Stimulated activated CD8-positive, alpha-beta memory T cell treated with anti-CD3 and anti-CD28 coated beads, Interleukin-12 subunit alpha, Interleukin-12 subunit beta, amount 100 ng/mL, for 1 hour (primary cell): ENCODE data around the gene BTF3L4.
"Not testable (repeated sequence)": the region's sequence is repeated elsewhere in the genome, so short reads cannot be mapped to it uniquely, and the experiment has no call there.

Experiments
- DNase-seq: peaks from one replicate; pipeline ENCODE4 v3.0.0-alpha.2; 2020; ENCODE audit warnings: low read depth

Gene BTF3L4

DNA sequence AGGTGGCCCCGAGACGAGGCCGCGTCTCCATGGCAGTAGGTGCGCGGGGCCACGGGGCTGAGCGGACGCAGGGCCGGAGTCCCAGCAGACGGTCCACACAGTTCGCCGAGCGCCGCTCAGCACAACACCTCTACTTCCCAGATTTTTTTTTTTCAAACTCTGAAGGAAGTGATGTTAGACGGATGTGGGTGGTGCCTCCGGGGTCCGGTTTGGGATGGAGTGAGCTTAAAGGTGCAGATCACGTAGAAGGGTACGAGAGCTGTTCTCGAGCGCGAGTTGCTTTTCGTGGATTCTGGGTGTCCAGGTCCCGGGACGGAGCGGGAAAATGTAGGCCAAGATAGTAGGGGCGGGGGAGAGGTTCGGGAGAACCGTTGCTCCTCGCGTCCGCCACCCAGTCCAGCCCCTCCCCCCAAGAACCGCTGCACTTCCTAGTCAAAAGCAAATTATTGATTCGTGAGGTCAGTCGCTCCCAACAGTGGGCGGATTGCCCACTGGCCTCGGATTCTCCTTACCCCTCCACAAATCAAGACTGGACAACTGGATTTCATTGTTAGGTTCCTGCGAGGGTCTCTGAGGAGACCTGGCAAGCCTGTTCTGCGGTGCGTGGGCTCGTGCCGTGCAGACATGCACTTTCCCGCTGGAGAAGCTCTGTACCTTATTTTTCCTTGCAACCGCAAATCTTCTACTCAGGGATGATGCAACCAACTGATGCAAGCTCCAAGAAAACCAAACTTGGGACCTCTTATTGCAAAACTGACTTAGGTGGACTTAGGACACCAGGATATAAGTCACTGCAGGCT, 829 bp upstream of the BTF3L4 start, which contains the start of gene TXNDC12:
TSS of gene TXNDC12 (minus strand) at position 126 of the 800 bp plus-strand sequence. CDS start at position 31, 95 bp downstream.
- DNase-seq, result peak; percentile 40

DNA sequence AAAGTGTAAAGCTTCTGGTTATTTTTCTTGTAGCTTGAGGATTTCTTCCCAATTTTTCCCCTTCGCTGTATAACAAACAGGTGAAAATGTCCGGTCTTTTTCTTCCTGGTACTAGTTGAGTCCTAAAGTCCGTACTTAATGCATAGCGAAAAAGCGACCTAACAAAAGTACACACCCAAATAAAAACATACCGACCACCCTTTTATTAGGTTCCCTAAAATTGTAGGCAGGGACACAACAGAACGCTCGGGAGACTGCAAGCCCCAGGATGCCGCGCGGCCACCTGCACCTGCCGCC, 281 bp upstream of the BTF3L4 start:
- DNase-seq, result no peak

DNA sequence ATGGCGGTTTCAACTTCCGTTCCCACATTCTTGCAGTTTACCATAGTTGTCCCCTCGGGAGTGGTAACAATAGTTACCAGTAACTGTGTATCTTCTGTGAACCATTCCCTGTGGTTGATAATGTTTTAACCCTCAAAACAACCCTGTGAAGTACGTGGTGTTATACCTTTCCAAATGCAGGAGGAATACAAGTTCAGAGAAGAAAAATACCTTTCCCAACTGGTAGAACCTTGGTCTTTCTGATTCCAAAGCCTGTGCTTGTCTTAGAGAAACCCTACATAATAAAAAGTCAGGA, 789 bp downstream of the BTF3L4 start:
- DNase-seq, result no peak

DNA sequence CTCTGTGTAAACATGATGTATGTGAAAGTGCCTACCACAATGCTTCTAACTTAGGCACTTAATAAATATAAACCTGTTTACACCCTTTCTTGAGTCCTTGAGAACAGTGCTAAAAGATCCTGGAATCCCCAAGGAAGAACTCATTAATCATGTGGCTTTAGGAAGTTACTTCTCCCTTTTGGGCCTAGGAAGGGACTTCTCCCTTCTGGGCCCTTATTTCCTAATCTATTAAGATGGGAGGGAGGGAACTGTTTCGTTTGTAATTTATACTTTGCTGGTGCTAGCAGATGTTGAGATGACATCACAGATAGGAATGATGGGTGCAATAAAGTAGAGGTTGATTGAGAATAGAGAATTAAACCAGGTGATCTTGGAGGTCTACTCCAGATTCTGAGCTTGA, 1.2 kb downstream of the BTF3L4 start:
- no peak for DNase-seq

DNA sequence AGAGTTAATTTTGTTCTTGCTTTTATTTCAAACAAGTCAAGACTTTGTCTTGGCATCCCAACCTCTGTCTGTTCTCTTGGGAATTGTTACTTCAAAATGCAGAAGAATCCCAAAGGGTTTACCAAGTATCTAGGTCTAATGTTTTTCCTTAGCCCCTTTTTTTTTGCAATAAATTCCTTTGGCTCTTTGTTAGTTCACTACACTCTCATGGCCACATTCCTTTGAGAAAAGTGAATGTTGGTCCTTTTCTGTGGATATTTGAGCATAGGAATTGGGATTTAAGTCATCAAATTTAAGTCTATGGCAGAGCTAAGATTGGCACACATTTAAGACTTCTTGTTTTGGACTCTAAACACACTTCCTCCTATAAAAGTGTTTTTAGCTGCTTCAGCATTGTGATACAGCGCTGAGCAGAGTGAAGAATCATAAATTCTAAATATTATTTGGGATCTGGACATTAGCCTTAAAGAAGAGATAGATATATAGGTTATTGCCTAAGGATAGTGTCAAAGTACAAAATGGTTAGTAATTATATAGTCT, 1.9 kb downstream of the BTF3L4 start:
- no peak for DNase-seq

DNA sequence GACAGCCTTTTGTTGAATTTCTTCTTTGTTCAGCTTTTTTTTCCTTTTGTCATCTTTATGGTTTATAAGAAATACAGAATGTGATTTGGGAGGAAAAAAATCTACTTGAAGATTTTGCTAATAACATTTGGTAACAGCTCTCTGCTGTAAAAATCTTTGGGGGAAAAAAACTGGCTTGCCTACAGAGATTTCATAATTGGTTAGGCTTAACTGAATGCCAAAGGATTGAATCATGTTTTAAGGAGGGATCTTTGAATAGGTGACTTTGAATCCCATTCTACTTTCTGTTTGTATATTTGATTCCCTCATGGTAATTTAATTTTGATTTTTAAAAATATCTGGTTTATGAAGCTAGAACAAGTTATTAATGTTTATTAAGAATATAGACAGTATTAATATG, 3.2 kb downstream of the BTF3L4 start:
- no peak for DNase-seq

DNA sequence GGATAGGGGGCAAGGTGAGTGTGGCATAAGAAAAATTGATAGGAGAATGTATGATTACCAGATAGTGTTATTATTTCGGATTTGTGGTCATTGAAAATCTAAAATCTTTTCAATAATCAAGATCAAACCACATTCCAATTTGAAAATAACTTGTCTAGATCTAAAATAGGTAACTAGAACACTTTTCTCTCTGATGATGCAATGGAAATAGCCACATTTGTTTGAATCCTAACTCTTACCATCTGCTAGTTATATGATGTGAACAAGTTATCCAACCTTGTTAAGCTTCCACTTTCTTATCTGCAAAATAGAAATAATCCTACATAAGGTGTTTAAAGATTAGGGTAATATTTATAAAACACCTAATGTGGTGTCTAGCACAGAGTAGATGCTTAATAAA, 3.8 kb downstream of the BTF3L4 start:
- DNase-seq, result no peak

DNA sequence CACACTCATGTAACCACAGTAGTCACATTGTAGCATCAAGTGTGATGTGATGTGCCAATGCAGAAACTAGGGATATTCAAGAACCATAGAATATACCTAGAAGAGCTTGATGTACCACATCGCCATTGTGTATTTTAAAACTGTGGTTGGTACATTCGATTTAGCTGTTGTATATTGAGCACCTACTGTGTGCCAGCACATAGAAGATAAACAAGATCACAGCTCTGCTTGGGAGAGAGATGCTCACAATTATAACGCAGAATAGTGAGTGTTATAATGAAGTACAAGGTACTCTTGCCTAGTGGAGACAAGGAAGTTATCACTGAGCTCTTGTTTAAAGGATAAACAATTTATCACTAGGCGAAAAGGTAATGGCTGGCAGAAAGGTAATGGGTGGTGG, 4.7 kb downstream of the BTF3L4 start:
- no peak for DNase-seq

DNA sequence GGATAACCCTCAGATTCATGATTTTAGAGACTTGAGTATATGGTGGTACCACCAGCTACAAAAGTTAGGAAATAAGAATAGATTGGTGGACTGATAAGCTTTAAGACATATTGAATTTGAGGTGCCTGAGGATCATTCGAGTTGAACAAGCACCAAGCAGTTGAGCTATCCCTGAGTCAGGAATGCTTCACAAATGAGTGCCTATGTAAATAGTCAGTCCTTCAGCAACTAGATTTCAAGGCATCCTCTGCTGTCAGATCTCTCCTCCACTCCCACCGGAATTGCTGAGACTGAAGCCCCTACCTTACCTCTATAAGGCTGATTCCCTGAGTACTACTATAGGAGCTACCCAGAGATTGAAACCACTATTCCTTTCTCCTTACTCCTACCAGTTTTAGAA, 7.1 kb downstream of the BTF3L4 start:
- no peak for DNase-seq

DNA sequence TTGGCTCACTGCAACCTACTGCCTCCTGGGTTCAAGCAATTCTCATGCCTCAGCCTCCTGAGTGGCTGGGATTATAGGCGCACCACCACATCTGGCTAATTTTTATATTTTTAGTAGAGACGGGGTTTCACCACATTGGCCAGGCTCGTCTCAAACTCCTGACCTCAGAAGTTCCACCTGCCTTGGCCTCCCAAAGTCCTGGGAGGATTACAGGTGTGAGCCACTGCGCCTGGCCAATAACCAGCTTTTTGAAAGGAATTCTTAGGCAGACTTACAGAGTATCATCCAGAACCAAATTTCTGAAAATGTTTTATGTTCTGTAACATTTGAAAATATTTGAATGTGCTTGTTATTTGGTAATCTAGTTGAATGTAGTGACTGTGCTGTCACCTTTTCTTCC, 14.6 kb downstream of the BTF3L4 start:
- DNase-seq, result no peak

DNA sequence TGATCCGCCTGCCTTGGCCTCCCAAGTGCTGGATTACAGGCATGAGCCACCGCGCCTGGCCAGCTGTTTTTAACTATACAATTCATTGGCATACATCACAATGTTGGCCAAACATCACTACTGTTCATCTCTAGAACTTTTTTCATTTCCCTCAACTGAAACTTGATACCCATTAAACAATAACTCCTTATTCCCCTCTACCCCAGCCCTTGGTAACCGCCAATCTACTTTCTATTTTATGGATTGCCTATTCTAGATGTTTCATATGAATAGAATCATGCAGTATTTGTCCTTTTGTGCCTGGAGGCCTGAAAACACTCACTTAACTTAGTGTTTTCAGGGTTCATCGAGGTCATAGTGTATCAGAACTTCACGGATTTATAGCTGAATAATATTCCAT, 16.2 kb downstream of the BTF3L4 start:
- no peak for DNase-seq

DNA sequence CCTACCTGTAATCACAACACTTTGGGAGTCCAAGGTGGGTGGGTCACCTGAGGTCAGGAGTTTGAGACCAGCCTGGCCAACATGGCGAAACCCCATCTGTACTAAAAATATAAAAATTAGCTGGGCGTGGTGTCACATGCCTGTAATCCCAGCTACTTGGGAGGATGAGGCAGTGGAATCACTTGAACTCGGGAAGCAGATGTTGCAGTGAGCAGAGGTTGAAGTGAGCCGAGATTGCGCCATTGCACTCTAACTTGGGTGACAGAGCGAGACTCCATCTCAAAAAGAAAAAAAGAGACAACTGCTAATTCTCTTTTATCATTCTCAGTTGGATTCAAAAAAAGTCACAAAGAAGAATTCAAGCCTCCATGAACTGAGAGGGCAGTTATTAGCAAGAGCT, 21.2 kb downstream of the BTF3L4 start:
- not testable (repeated sequence) for DNase-seq

DNA sequence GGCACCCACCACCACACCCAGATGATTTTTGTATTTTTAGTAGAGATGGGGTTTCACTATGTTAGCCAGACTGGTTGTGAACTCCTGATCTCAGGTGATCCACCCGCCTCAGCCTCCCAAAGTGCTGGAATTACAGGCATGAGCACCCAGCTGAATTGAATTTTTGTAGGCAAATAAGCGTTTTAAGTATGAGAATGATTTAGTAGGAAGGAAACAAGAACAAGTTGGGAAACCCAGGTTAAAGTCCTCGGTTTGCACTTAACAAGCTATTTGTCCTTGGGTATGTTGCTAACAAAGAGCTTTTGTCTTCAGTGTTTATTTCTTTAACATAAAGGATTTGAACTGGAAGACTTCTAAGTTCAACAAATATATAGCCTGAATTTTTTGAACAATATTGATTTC, 23.9 kb downstream of the BTF3L4 start:
- no peak for DNase-seq

DNA sequence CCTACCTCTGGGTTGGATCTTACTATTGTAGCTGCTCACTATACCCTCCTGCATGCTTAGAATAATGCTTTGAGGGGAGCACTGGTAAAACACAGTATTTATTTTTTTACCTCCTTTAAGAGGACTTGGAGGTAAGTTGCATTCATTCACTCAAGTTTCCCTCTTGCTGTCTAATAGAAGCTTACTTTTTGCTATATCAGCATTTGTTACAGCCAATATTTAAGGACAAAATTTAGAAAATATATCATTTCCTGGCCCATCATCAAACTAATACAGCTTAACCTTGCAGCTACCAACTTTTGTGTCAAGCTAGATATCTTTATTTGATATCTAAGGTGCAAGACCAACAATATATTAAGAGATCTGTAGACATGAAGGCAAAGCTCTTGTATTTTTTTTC, 31.8 kb downstream of the BTF3L4 start:
- DNase-seq, result not testable (repeated sequence)

DNA sequence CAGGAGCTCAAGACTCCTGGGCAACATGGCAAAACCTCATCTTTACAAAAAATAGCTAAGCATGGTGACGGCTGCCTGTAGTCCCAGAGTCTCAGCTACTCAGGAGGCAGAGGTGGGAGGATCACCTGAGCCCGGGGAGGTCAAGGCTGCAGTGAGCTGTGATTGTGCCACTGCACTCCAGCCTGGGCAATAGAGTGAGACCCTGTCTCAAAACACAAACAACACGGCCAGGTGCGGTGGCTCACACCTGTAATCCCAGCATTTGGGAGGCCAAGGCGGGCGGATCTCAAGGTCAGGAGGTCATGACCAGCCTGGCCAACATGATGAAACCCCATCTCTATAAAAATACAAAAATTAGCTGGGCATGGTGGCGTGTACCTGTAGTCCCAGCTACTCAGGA, 38.2 kb downstream of the BTF3L4 start:
- not testable (repeated sequence) for DNase-seq

DNA sequence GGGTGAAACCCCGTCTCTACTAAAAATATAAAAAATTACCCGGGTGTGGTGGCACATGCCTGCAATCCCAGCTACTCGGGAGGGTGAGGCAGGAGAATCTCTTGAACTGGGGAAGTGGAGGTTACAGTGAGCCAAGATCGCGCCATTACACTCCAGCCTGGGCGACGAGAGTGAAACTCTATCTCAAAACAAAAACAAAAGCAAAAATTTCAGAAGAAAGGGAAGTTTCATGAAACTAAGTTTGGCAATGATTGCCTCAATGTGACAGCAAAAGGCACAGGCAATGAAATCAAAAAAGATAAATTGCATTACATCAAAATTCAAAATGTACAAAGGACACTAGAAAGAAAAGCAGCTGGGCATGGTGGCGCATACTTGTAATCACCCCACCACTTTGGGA, 40.1 kb downstream of the BTF3L4 start:
- no peak for DNase-seq

DNA sequence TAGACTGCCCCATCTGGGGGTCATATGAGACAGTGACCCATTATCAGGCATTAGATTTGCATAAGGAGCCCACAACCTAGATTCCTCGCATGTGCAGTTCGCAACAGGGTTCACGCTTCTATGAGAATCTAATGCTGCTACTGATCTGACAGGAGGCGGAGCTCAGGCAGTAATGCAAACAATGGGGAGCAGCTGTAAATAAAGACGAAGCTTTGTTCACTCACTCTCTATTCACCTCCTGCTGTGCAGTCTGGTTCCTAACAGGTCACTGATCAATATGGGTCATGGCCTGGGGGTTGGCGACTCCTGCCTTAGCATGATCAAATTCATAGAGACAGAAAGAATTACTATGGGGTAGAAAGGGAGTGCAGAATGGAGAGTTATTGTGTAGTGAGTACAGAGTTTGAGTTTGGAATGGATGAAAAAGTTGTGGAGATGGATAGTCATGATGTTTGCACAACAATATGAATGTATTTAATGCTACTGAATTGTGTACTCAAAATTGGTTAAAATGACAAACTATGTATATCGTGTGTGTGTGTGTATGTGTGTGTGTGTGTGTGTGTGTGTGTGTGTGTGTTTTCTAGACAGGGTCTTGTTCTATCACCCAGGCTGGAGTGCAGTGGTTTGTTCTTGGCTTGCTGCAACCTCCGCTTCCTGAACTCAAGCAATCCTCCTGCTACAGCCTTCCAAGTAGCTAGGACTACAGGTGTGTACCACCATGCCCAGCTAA, 42.2 kb downstream of the BTF3L4 start:
- DNase-seq, result no peak

DNA sequence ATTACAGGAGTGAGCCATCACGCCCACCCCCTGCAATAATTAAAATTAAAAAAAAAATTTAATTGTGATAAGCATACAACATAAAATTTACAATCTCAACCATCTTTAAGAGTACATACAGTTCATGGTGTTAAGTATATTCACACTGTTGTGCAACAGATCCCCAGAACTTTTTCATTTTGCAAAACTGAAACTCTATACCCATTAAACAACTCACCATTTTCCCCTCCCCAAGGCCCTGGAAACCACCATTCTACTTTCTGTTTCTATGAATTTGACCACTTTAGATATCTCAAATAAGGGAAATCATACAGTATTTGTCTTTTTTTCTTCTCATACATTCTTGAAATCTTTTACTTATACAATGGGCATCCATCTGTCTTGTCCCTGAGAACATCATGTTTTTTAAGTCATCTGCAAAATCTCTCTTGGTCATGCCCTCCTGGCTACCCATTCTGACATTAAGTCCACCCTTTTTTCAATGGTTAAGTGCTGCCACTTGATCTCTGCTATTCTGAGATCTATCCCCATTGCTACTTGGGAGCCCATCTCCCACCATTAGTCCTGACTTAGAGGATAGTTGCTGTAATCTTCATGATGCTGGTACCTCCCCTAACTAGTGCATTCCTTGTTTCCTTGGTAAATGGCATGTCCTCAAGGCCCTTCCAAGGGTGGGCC, 46.4 kb downstream of the BTF3L4 start:
- DNase-seq, result no peak

DNA sequence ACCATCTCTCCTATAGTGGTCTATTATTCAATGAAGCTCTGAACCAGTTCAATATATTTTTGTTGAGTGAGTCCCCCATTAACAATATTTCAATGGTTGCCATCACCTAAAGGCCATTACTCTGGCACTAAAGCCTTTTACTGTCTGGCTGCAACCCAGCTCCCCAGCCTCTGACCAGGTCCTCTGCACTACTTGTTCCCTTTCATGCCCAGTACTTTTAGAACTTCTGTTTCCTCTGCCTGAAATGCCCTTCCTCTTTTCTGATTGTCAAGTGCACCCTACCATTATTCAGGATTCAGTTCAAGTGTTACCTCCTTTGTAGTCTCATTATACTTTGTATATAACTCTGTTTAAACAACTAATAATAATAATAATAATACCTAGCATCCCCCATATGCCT, 55.4 kb downstream of the BTF3L4 start:
- DNase-seq, result no peak

DNA sequence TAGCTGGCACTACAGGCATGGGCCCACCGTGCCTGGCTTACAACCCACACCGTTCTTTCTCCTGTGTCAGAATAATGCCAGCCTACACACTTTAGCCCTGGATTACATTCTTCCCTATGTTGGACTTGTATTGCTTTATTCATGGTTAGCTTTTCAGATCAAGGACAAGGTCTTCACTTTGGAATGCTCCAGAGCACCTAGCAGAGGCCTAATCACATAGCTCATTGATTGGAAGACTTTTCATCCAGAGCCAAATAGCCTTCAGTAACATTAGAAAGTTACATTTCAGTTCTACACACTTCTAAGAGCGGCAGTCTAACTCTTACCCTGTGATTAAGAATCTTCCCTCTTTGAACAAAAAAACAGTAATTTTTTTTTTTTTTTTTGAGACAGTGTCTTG, 56.4 kb downstream of the BTF3L4 start:
- no peak for DNase-seq

DNA sequence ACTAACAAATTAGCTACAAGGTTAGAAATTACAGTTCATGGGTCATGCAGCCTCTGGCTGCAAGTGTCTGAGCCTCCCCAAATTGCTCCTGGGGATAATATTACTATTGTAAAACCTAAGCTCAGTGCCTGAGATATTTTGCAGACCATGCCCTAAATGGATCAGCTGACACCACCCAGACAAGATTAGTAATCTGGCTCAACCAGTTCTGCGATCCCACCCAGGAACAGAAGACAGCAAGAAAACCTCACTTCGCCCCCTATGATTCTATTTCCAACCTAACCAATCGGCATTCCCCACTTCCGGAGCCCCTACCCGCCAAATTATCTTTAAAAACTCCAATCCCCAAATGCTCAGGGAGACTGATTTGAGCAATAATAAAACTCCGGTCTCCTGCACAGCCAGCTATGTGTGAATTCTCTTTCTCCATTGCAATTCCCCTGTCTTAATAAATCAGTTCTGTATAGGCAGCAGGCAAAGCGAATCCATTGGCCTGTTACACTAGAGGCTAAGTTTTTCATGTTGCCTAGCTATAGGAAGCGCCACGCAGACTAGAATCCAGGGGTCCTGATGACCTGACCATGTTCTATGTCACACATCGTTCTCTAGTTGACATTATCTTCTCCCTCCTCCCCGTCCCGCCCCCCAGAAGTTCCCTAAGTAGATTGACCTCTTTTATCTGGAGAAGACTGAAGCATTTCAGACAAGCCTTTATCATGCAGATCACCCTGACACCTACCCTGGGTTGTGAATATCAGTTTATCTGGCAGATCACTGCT, 63.4 kb downstream of the BTF3L4 start:
- DNase-seq, result no peak

DNA sequence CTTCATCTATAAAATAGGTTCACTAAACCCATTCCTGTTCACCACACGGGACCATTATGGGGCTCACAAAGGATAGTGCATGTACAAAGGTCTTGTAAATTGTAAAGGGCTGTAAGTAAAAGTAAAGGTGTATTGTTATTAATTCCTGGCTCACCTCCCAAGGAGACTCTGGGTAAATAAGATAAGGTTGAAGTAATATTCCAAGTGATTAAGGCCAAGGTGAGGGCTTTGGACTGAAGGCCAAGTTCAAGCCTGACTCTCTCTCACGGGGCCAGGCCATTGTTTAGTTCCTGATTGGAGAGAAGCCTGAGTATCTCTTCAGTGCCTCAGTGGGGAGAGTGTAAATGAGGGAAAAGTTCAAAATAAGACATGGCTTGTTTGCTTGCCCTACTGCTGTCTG, 66.3 kb downstream of the BTF3L4 start:
- DNase-seq, result no peak
